HG03558 (cell line): ENCODE results near the gene MBOAT7.
"Not testable (repeated sequence)": the region's sequence is repeated elsewhere in the genome, so short reads cannot be mapped to it uniquely, and the experiment has no call there.

Source experiments
- ATAC-seq: cut with Tn5 transposase; IDR thresholded peaks from one replicate; pipeline ENCODE4 v1.9.1; 2021; ENCODE audit warnings: moderate number of reproducible peaks; ENCODE audit not compliant: unreplicated experiment; ENCODE audit errors: extremely low read depth

The MBOAT7 gene

GRCh38 chr19:54190503-54191010, 1.2 kb upstream of the MBOAT7 start:
- peak; percentile 26 for ATAC-seq

DNA sequence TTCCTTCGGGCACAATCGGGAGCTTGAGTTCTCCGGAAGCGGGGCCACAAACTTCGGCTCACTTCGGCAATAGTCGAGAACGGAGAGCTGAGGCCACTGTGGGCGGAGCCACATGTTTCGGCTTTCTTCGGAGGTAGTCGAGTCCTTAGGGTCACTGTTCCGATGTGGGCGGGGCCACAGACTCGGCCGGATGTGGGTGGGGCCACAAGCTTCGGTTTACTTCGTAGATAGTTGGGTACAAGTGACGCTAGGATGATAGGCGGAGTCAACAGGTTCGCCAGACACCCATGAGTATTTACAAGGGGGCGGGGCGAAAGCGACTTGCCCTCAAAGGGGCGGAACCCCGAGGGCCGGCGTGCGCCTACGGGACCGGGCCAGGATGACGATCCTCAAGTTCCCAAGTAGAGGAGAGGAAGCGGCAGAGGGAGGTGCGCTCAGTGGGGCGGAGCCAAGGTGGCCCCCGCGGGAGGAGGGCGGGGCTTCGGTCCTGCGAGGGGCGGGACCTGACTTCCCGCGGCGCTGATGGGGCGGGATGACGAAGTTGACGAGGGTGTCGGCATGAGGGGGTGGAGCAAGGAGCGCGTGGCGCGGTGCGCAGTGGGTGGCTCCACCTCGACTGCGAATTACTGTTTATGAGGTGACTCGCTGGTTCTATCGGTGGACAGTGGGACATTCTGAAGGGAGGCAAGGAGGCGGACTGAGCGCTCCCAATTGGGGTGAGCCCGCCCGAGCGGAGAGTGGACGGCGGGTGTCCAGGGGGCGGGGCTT, 539 bp upstream of the MBOAT7 start:
- peak; percentile 23 for ATAC-seq

GRCh38 chr19:54188215-54188871, 1.0 kb downstream of the MBOAT7 start:
- ATAC-seq: no peak

DNA sequence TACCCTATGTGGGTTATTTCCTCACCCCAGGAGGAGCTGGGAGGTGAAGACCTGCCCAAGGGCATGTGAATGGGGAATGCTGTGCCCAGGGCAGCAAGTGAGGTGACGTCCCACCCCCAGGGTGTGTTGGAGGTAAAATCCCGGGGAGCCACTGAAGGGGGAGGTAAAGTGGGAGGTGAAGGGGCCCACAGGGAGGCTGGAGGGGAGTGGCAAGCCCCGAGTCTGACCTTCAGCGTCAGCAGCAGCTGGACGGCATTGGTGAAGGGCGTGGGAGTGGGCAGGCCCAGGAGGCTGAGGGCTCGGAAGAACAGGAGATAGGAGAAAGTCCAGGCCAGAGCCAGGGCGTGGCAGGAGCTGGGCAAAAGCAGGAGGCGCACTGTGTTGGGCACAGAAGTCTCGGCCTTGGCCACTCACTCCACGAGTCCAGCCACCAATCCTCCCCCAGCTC, 2.4 kb downstream of the MBOAT7 start:
- ATAC-seq: no peak

DNA sequence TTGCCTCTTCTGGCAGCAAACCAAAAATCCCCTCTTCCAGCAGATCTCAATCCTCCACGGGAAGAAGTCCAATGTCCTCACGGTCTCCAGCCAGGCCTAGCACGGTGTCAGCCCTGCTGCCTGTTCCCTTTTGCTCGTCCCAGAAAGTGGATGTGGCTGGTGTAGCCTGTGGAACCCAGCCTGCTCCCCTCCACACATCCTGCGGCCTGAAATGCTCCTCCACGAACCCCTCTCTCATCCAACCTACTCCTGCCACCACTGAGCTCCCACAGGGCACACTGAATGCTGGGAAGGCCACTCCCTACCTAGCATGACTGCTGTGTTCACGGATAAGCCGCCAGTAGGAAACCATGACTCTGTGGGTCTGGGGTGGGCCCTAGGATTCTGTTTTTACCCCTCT, 3.0 kb downstream of the MBOAT7 start:
- ATAC-seq: no peak

GRCh38 chr19:54183431-54183830, 5.9 kb downstream of the MBOAT7 start:
- ATAC-seq: no peak

DNA sequence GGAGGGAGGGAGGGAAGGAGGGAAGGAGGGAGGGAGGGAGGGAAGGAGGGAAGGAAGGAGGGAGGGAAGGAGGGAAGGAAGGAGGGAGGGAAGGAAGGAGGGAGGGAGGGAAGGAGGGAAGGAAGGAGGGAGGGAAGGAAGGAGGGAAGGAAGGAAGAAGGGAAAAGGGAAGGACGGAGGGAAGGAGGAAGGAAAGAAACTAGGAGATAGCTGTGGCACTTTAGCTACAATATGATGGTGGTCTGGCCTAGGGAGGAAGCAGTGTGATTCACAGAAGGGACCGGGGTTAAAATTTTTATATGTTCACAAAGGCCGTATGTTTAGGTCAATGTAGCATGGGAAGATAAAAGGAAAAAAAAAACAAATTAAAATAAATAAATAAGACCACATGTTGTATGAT, 7.5 kb downstream of the MBOAT7 start:
- not testable (repeated sequence) for ATAC-seq

DNA sequence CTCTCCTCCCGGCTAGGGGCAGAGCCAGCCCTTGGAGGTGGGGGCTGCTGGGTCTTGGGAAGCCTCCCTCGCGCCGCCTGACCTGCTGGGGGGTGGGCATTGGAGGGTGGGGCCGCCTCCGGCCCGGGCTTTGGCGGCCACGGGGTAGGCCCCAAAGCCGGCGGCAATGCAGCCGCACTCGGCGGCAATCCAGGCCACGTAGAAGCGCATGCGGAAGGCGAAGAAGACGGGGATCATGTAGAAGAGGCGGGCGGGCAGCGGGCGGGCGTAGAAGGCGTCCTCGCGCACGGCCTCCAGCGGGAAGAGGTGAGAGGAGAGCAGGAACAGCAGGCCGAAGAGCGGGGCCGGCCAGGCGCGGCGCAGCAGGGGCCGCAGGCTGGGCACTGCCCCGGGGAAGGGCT, 8.7 kb downstream of the MBOAT7 start:
- no peak for ATAC-seq

GRCh38 chr19:54179921-54180461, 9.4 kb downstream of the MBOAT7 start:
- ATAC-seq: no peak

GRCh38 chr19:54179262-54179852, 10.0 kb downstream of the MBOAT7 start:
- no peak for ATAC-seq

- ATAC-seq: no peak
Observed at GRCh38 chr19:54178581-54179261, 10.7 kb downstream of the MBOAT7 start.

DNA sequence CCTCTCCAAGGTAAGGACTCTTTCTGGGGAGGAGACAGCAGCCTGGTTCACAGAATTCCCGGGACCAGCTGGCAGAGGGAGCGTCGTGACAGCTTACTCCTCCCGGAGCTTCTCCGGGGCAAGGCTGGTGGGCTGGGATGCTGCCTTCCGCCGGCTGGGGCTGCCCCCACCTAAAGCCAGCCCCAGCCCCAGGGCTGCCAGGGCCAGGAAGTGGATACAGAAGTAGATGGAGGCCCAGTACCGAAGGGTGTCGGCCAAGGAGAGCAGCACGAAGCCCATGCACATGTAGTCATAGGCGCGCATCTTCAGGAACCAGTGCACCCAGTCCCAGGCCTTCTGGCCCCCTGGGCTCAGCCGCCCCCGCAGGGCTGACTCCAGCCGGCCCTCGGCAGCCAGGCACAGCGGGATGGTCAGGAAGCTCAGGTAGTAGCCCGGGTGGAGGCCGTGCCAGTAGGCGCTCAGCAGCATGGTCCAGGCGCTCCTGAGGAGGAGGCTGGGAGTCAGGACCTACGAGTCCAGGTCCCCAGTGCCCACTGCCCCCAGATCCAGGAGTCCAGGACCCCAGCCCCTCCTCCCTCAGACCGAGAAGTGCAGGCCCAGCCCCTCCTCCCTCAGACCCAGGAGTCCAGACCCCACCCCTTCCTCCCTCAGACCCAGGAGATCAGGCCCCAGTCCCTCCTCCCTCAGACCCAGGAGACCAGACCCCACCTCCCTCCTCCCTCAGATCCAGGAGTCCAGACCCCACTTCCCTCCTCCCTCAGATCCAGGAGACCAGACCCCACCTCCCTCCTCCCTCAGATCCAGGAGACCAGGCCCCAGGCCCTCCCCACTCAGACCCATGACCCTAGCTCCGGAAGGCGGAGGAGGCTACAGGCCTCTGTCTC, 15.2 kb downstream of the MBOAT7 start:
- no peak for ATAC-seq

DNA sequence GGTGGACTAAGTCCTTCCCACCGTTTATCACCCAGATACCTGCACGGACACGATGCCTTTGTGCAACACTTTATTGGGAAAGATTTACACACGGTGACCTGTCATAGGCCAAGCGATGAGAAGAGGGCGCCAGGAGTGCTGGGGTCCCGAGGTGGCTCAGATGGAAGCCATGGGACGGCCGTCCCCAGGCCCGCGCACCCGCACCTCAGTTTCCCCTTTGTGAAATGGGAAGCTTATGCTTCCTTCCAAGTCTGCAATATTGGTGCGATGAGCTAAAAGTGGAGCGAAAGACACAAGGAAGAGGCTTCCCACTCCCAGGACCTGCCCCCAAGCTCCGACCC, 16.1 kb downstream of the MBOAT7 start:
- no peak for ATAC-seq

DNA sequence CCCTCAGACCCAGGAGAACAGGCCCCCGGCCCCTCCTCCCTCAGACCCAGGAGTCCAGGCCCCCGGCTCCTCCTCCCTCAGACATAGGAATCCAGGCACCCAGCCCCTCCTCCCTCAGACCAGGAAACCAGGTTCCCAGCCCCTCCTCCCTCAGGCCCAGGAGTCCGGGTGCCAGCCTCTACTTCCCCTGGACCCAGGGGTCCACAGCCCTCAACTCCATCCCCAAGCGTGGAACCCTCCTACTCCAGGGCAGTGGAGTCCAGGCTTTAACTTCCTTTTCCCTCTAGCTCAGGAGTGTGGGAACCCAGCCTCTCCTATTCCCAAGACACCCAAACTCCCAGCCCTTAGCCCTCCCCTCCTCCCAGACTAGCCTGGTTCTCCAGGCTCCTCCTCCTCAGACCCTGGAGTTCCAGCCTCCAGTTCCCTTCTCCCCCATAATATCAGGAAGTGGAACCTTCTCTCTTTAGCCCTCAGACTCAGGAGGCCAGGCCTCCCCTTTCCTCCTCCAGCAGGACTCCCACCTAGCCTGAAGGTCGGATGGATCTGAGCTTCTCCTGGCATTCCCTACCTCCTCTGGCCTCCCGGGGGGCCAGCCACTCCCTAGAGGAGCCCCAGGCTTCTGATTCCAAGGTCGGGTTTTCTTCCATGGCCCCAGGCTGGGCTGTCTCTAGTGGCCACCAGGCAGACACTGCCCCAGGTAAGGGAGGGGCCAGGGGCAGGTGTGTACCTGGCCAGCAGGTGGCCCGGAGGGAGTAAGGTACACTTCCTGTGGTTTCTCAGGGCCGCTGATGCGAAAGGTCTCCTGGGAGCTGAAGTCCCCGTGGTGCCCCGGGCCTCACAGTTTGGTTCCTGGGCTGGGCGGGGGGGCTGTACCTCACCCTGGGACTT, 16.7 kb downstream of the MBOAT7 start, which contains the start of gene TMC4:
TMC4 (minus strand) TSS at position 690 of the 888 bp plus-strand sequence; CDS start at position 647, 43 bp downstream.
- no peak for ATAC-seq

DNA sequence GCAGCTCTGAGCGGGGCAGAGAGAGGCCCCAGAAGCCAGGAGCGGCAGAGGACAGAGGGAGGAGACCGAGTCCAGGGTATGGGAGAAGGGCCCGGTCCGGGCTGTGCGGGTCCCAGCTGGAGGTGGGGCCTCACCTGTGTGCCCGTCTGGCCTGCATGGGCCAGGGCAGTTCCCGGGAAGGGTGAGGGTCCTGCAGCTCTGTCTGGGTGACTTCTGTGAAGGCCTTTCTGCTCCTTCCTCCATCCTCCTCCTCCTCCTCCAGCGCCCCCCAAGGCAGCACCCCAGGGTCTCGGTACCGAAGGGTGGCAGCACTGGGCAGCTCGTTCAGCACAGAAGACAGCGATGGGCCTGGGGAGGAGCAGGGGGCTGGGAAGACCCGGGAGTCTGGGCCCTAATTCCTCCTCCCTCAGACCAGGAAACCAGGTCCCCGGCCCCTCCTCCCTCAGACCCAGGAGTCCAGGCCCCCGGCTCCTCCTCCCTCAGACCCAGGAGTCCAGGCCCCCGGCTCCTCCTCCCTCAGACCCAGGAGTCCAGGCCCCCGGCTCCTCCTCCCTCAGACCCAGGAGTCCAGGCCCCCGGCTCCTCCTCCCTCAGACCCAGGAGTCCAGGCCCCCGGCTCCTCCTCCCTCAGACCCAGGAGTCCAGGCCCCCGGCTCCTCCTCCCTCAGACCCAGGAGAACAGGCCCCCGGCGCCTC, 17.5 kb downstream of the MBOAT7 start:
- ATAC-seq: not testable (repeated sequence)

DNA sequence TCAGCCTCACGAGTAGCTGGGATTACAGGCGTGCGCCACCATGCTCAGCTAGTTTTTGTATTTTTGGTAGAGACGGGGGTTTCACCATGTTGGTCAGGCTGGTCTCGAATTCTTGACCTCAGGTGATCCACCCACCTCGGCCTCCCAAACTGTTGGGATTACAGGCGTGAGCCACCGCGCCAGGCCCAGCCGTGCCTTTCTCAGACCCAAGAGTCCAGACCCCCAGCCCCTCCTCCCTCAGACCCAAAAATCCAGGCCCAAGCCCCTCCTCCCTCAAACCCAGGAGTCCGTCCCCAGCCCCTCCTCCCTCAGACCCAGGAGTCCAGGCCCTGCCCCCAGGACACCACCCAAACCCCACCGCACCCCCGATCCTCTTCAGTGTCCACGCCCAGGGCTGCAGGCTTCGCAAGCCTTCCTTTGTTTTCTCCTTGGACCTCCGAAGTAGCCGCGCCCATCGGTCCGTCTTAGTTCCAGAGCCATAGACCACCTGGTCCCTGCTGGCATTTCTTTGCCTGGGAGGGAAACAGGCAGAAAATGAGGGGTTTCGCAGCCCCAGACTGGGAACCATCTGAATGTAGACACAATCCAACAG, 20.1 kb downstream of the MBOAT7 start:
- ATAC-seq: no peak

DNA sequence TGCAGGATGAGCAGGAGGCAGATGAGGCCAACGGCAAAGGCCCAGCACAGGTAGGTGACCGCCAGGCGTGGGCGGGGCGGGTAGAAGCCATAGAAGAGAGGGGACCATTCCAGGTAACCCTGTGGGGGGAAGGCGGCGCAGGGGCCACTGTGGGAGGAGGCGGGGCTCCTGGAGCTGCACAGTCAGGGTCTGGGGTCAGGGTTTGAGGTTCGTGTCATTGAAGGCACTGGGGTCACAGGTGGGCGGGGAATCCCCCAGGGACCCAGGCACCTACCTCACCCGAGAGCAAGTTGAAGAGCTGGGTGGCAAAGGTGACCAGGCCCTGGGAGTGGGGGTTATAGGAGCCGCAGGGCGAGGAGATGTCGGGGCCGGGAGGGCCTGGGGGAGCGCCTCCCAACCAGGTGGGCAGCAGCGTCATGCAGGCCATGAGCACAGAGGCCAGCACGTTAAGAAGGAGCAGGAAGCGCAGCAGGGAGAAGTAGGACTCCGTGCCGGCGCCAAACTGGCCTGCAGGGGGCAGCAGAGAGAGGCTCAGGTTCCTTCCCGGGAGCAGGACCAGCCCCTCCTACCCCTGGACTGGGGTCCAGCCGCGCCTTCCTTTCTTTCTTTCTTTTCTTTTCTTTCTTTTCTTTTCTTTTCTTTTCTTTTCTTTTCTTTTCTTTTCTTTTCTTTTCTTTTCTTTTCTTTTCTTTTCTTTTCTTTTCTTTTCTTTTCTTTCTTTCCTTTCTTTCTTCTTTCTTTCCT, 21.0 kb downstream of the MBOAT7 start:
- ATAC-seq: no peak
